Heart right ventricle (tissue), 16 donors: ENCODE measurements around the gene CACNA2D4. TPM values are rescaled to one million over a fixed set of nuclear protein-coding genes. Genes with fewer than 3 reads are reported as not detected.

Experiments
- ATAC-seq, 8 donors: fragments of 200-7000 bp; cut with Tn5 transposase; one replicate each; pipeline ENCODE4 v1.9.1; 2020; ENCODE audit warnings: mild to moderate bottlenecking in 8 of 8, moderate library complexity in 8 of 8, moderate number of reproducible peaks in 1 of 8
- DNase-seq, 2 donors: peaks; one replicate each; pipeline ENCODE4 v3.0.0-alpha.2; 2020
- H3K27ac ChIP-seq, 10 donors: fragments of 200-600 bp; sonication (generic) in 2 of 10; one replicate each; pipeline versions ENCODE4 v1.5.0 to v1.8.0; 2020 to 2022; ENCODE audit warnings: mild to moderate bottlenecking in 3 of 10
- H3K27me3 ChIP-seq, 7 donors: fragments of 200-600 bp; one replicate each; pipeline ENCODE4 v1.8.0; 2021 to 2022; ENCODE audit warnings: mild to moderate bottlenecking in 2 of 7
- H3K36me3 ChIP-seq, 9 donors: fragments of 200-600 bp; sonication (generic) in 1 of 9; one replicate each; pipeline versions ENCODE4 v1.5.0 to v1.8.0; 2020 to 2022; ENCODE audit warnings: mild to moderate bottlenecking in 2 of 9
- H3K4me1 ChIP-seq, 9 donors: fragments of 200-600 bp; sonication (generic) in 1 of 9; one replicate each; pipeline versions ENCODE4 v1.5.0 to v1.8.0; 2020 to 2022; ENCODE audit warnings: mild to moderate bottlenecking in 4 of 9
- H3K4me3 ChIP-seq, 10 donors: fragments of 200-600 bp; sonication (generic) in 2 of 10; one replicate each; pipeline versions ENCODE4 v1.5.0 to v1.8.0; 2020 to 2022; ENCODE audit warnings: mild to moderate bottlenecking in 7 of 10, moderate library complexity in 2 of 10
- H3K9me3 ChIP-seq, 11 donors: fragments of 200-600 bp in 10 of 11; sonication (generic) in 2 of 11; one replicate each; pipeline versions ENCODE4 v1.5.0 to v1.8.0; 2013 to 2022; ENCODE audit warnings: mild to moderate bottlenecking in 2 of 11, control low read depth in 1 of 11, moderate library complexity in 1 of 11
- CTCF ChIP-seq, 9 donors: fragments of 200-600 bp; sonication (generic) in 2 of 9; IDR thresholded peaks; one replicate each; pipeline versions ENCODE4 v1.5.0 to v1.8.0; 2021 to 2022; ENCODE audit warnings: antibody characterized with exemption in 9 of 9, mild to moderate bottlenecking in 5 of 9, moderate library complexity in 1 of 9
- WGBS, 2 donors: extraction: QIAGEN DNeasy Blood & Tissue Kit; methylation state at CpG; one replicate each; pipeline ENCODE4 v1.1.7; 2013; ENCODE audit warnings: inconsistent platforms in 1 of 2; 5-methylcytosine and 5-hydroxymethylcytosine counted together
- intact Hi-C, 10 donors: fragments of 100-400 bp; cut with DNase I; formaldehyde crosslinking; loops; one replicate each; pipeline versions ENCODE4 v1.11.1 to v1.14.2; 2022
- polyA plus RNA-seq, 2 donors: library from polyadenylated mRNA; stranded (reverse); fragments of 200-250 nt; gene quantifications; one replicate each; pipeline ENCODE4 v1.2.3, GENCODE V29; 2013
- total RNA-seq, 10 donors: library from RNA; stranded (reverse); fragmentation: NEBNext Ultra II Directional in 3 of 10; extraction: Animal tissue kit (Norgen Biotek cat#: 25700) in 3 of 10; gene quantifications; one replicate each; pipeline versions ENCODE4 v1.2.1 to v1.2.4, GENCODE V29; 2021 to 2023
- donor health status: Arrhythmogenic right ventricular cardiomyopathy.
- donor health status: ischemic (EF 13 %, LVEDD 7.1; RV severe dilation, severe dysfunction).
- donor health status: healthy with polysubstance abuse.
- donor health status: DM: no; HTN: yes; CAD: no.
- donor health status: DM: no; HTN: no; CAD: no.
- donor health status: ischemic (EF 25% LVEDD 6.9; RV normal size, moderate dysfunction).
- donor health status: ischemic (EF 25% LVEDD 5.7; RV mildly dilated, moderate dysfunction).
- donor health status: healthy.
- donor health status: DM: yes; HTN: yes; CAD: no.
- donor health status: Ischemic cardiomyopathy.
- donor health status: ischemic (EF 35%, LVEDD 5.7; RV mildly dilated, moderate dysfunction).
- donor health status: nonischemic (EF 11% LVEDD 7.7; RV severe dilation, severe dysfunction).
- donor health status: DM: yes; HTN: yes; CAD: no.
- donor health status: PGD.
- donor health status: ischemic (EF 29% LVEDD 5.4; RV normal size, mild dysfunction).
- donor health status: nonischemic (EF 23%, LVEDD 6.1; RV moderate dilation, normal function).

The CACNA2D4 gene
- total and polyA plus RNA-seq, 12 donors, result 0.19 to 6.2 (median 0.95) TPM

- H3K27ac ChIP-seq, result no peak overlapping the region
- ATAC-seq, result no peak
- no peak for DNase-seq
- H3K36me3 ChIP-seq, result peaks cover 0 to 4% (median 0%) of the 10 kb centered on the region in 9 donors
- peaks cover 0 to 16% (median 5%) of the 10 kb centered on the region in 9 donors for H3K4me1 ChIP-seq
- intact Hi-C loops, result loop anchor here in 1 of 10 donors (10.0 kb wide), 1 partner anchor 48 kb away; no protein-coding TSS in a partner anchor
- H3K27me3 ChIP-seq, result no peaks in the 10 kb centered on the region
- H3K4me3 ChIP-seq, result no peak overlapping the region
- TF ChIP-seq CTCF (IDR thresholded peaks at IDR 0.05), result no peak
- WGBS, 2 donors, result 80 to 86% methylated on average over 2 of the region's 2 CpGs
- H3K9me3 ChIP-seq, result peaks cover 0 to 4% (median 0%) of the 10 kb centered on the region in 11 donors
Measured at GRCh38 chr12:1763153-1763552, 155.3 kb downstream of the CACNA2D4 start.

GRCh38 chr12:1761857-1762256 lies 156.6 kb downstream of the CACNA2D4 start:
- intact Hi-C loops, result loop anchor here in 1 of 10 donors (10.0 kb wide), 1 partner anchor 47 kb away; no protein-coding TSS in a partner anchor
- ATAC-seq, result no peak
- no peak overlapping the region for H3K4me3 ChIP-seq
- H3K27ac ChIP-seq, result no peak overlapping the region
- H3K9me3 ChIP-seq, result peaks cover 0 to 4% (median 0%) of the 10 kb centered on the region in 11 donors
- no peaks in the 10 kb centered on the region for H3K27me3 ChIP-seq
- peaks cover 0 to 16% (median 5%) of the 10 kb centered on the region in 9 donors for H3K4me1 ChIP-seq
- DNase-seq, result no peak
- H3K36me3 ChIP-seq, result peaks cover 0 to 17% (median 7%) of the 10 kb centered on the region in 9 donors
- 84 to 98% methylated on average over 3 of the region's 3 CpGs for WGBS, 2 donors
- no peak for TF ChIP-seq CTCF (IDR thresholded peaks at IDR 0.05)

- intact Hi-C loops, result loop anchor here in 1 of 10 donors (10.0 kb wide), 1 partner anchor 46 kb away; no protein-coding TSS in a partner anchor
- DNase-seq, result no peak
- Histone ChIP-seq H3K36me3 (peaks cover 0 to 27% (median 11%) of the 10 kb centered on the region in 9 donors), H3K27me3 (no peaks in the 10 kb centered on the region), H3K27ac (no peak overlapping the region), H3K9me3 (peaks cover 0 to 4% (median 0%) of the 10 kb centered on the region in 11 donors), H3K4me1 (peaks cover 0 to 16% (median 5%) of the 10 kb centered on the region in 9 donors), H3K4me3 (no peak overlapping the region)
- ATAC-seq, result peak in 2 of 8 donors; percentile 52 to 79
- 83 to 99% methylated on average over 2 of the region's 2 CpGs for WGBS, 2 donors
- no peak for TF ChIP-seq CTCF (IDR thresholded peaks at IDR 0.05)
Measured at GRCh38 chr12:1760566-1761382, 157.7 kb downstream of the CACNA2D4 start.

GRCh38 chr12:1758887-1759286 lies 159.6 kb downstream of the CACNA2D4 start:
- TF ChIP-seq CTCF (IDR thresholded peaks at IDR 0.05), result no peak
- Histone ChIP-seq H3K27me3 (no peaks in the 10 kb centered on the region), H3K27ac (peak overlapping the region in 1 of 10 donors; percentile 12), H3K4me1 (peaks cover 0 to 16% (median 5%) of the 10 kb centered on the region in 9 donors), H3K4me3 (no peak overlapping the region), H3K9me3 (peaks cover 0 to 4% (median 0%) of the 10 kb centered on the region in 11 donors), H3K36me3 (peaks cover 0 to 41% (median 14%) of the 10 kb centered on the region in 9 donors)
- ATAC-seq, result no peak
- intact Hi-C loops, result no loop called here
- 64 to 72% methylated on average over 4 of the region's 4 CpGs for WGBS, 2 donors
- DNase-seq, result no peak
